ENCODE data around the gene DBNDD1.

Gene DBNDD1

GRCh38 chr16:89966756-89967155, 52.5 kb downstream of the DBNDD1 start:
- no peak for TF ChIP-seq CTCF (conservative IDR thresholded peaks at IDR 0.05; ENCODE audit: low read depth, low read length)
- DNase-seq (ENCODE audit: low read depth) = no peak
- no peak overlapping the region for H3K4me3 ChIP-seq (ENCODE audit: low read depth, low read length)

- no peak overlapping the region for H3K4me3 ChIP-seq (ENCODE audit: low read depth, low read length)
- no peak for TF ChIP-seq CTCF (conservative IDR thresholded peaks at IDR 0.05; ENCODE audit: low read depth, low read length)
- DNase-seq (ENCODE audit: low read depth) = no peak
Observed at GRCh38 chr16:89965447-89966225, 53.6 kb downstream of the DBNDD1 start.

GRCh38 chr16:89964201-89964600, 55.1 kb downstream of the DBNDD1 start:
- DNase-seq (ENCODE audit: low read depth) = no peak
- no peak for TF ChIP-seq CTCF (conservative IDR thresholded peaks at IDR 0.05; ENCODE audit: low read depth, low read length)
- no peak overlapping the region for H3K4me3 ChIP-seq (ENCODE audit: low read depth, low read length)

- no peak overlapping the region for H3K4me3 ChIP-seq (ENCODE audit: low read depth, low read length)
- no peak for DNase-seq (ENCODE audit: low read depth)
- TF ChIP-seq CTCF (conservative IDR thresholded peaks at IDR 0.05; ENCODE audit: low read depth, low read length) = no peak
Observed at GRCh38 chr16:89962754-89963498, 56.3 kb downstream of the DBNDD1 start.

- no peak for TF ChIP-seq CTCF (conservative IDR thresholded peaks at IDR 0.05; ENCODE audit: low read depth, low read length)
- DNase-seq (ENCODE audit: low read depth) = no peak
- no peak overlapping the region for H3K4me3 ChIP-seq (ENCODE audit: low read depth, low read length)
Observed at GRCh38 chr16:89961920-89962319, 57.3 kb downstream of the DBNDD1 start.

- DNase-seq (ENCODE audit: low read depth) = no peak
- H3K4me3 ChIP-seq (ENCODE audit: low read depth, low read length) = no peak overlapping the region
- no peak for TF ChIP-seq CTCF (conservative IDR thresholded peaks at IDR 0.05; ENCODE audit: low read depth, low read length)
Observed at GRCh38 chr16:89960966-89961365, 58.3 kb downstream of the DBNDD1 start.
